Activated naive CD4-positive, alpha-beta T cell treated with anti-CD3 and anti-CD28 coated beads, Interleukin-2, amount 50 U/mL, for 72 hours (primary cell): ENCODE data around the gene UNC5A. TPM values are rescaled to one million over a fixed set of nuclear protein-coding genes. Genes with fewer than 3 reads are reported as not detected.
A peak's percentile ranks its signal among the peaks of the same experiment; 100 is the strongest.

Experiments
- ATAC-seq, 2 donors: fragments of 150-1000 bp; cut with Tn5 transposase; 2 replicates each; pipeline ENCODE4 v1.10.0; 2021; ENCODE audit warnings: mild to moderate bottlenecking in 2 of 2, moderate library complexity in 2 of 2
- DNase-seq, 2 donors: peaks; one replicate each; pipeline ENCODE4 v3.0.0; 2021 to 2022; ENCODE audit warnings: low spot score in 2 of 2
- H3K27ac Mint-ChIP-seq, 2 donors: one replicate each; pipeline ENCODE4 v1.8.0; 2022; ENCODE audit warnings: mild to moderate bottlenecking in 2 of 2, mixed read lengths in 2 of 2
- H3K36me3 Mint-ChIP-seq, 2 donors: one replicate each; pipeline ENCODE4 v1.8.0; 2022; ENCODE audit warnings: mixed read lengths in 2 of 2
- H3K9me3 Mint-ChIP-seq, 2 donors: one replicate each; pipeline ENCODE4 v1.8.0; 2022; ENCODE audit warnings: mixed read lengths in 2 of 2
- total RNA-seq, 2 donors: library from RNA; stranded (reverse); gene quantifications; one replicate each; pipeline ENCODE4 v1.2.3, GENCODE V29; 2022

UNC5A gene
- total RNA-seq, 2 donors from 2014 or later = 0.08 TPM; not detected in 1

GRCh38 chr5:176778921-176779465 lies 31.4 kb upstream of the UNC5A start:
- Mint-ChIP-seq H3K36me3 (no peaks in the 10 kb centered on the region), H3K27ac (no peak overlapping the region), H3K9me3 (no peaks in the 10 kb centered on the region)
- no peak for DNase-seq
- no peak for ATAC-seq

GRCh38 chr5:176779537-176779936 lies 30.8 kb upstream of the UNC5A start:
- no peaks in the 10 kb centered on the region for H3K9me3 Mint-ChIP-seq
- peak in 1 of 2 donors; percentile 18 for DNase-seq
- no peaks in the 10 kb centered on the region for H3K36me3 Mint-ChIP-seq
- no peak for ATAC-seq
- no peak overlapping the region for H3K27ac Mint-ChIP-seq

GRCh38 chr5:176780176-176781053 lies 29.9 kb upstream of the UNC5A start:
- DNase-seq (peak in 1 of 2 donors; percentile 39), ATAC-seq (no peak)
- Mint-ChIP-seq H3K9me3 (no peaks in the 10 kb centered on the region), H3K36me3 (no peaks in the 10 kb centered on the region), H3K27ac (no peak overlapping the region)

GRCh38 chr5:176781054-176781375 lies 29.3 kb upstream of the UNC5A start:
- Mint-ChIP-seq H3K9me3 (no peaks in the 10 kb centered on the region), H3K36me3 (no peaks in the 10 kb centered on the region), H3K27ac (no peak overlapping the region)
- DNase-seq = peak in 1 of 2 donors; percentile 26
- ATAC-seq = no peak

- ATAC-seq = no peak
- H3K27ac Mint-ChIP-seq = no peak overlapping the region
- no peaks in the 10 kb centered on the region for H3K36me3 Mint-ChIP-seq
- peak in 1 of 2 donors; percentile 28 for DNase-seq
- no peaks in the 10 kb centered on the region for H3K9me3 Mint-ChIP-seq
Observed at GRCh38 chr5:176781638-176782570, 28.5 kb upstream of the UNC5A start.

GRCh38 chr5:176784218-176785165 lies 25.9 kb upstream of the UNC5A start:
- H3K27ac Mint-ChIP-seq = no peak overlapping the region
- no peak for ATAC-seq
- no peaks in the 10 kb centered on the region for H3K9me3 Mint-ChIP-seq
- DNase-seq = no peak
- no peaks in the 10 kb centered on the region for H3K36me3 Mint-ChIP-seq

- H3K36me3 Mint-ChIP-seq = no peaks in the 10 kb centered on the region
- no peak overlapping the region for H3K27ac Mint-ChIP-seq
- ATAC-seq (no peak), DNase-seq (no peak)
- H3K9me3 Mint-ChIP-seq = no peaks in the 10 kb centered on the region
Observed at GRCh38 chr5:176785184-176786145, 24.9 kb upstream of the UNC5A start.

- ATAC-seq = no peak
- Mint-ChIP-seq H3K36me3 (no peaks in the 10 kb centered on the region), H3K27ac (no peak overlapping the region), H3K9me3 (no peaks in the 10 kb centered on the region)
- no peak for DNase-seq
Observed at GRCh38 chr5:176787676-176788075, 22.7 kb upstream of the UNC5A start.

- ATAC-seq (no peak), DNase-seq (no peak)
- Mint-ChIP-seq H3K9me3 (no peaks in the 10 kb centered on the region), H3K36me3 (no peaks in the 10 kb centered on the region), H3K27ac (no peak overlapping the region)
Observed at GRCh38 chr5:176788091-176788490, 22.3 kb upstream of the UNC5A start.

GRCh38 chr5:176788941-176789872 lies 21.2 kb upstream of the UNC5A start:
- Mint-ChIP-seq H3K27ac (no peak overlapping the region), H3K9me3 (no peaks in the 10 kb centered on the region), H3K36me3 (no peaks in the 10 kb centered on the region)
- no peak for DNase-seq
- ATAC-seq = no peak

GRCh38 chr5:176789873-176790615 lies 20.3 kb upstream of the UNC5A start:
- H3K36me3 Mint-ChIP-seq = no peaks in the 10 kb centered on the region
- no peak for DNase-seq
- peak in 1 of 2 donors; percentile 34 for ATAC-seq
- no peak overlapping the region for H3K27ac Mint-ChIP-seq
- H3K9me3 Mint-ChIP-seq = no peaks in the 10 kb centered on the region

GRCh38 chr5:176790941-176791340 lies 19.4 kb upstream of the UNC5A start:
- ATAC-seq (no peak), DNase-seq (no peak)
- no peaks in the 10 kb centered on the region for H3K9me3 Mint-ChIP-seq
- no peak overlapping the region for H3K27ac Mint-ChIP-seq
- no peaks in the 10 kb centered on the region for H3K36me3 Mint-ChIP-seq

- Mint-ChIP-seq H3K36me3 (no peaks in the 10 kb centered on the region), H3K9me3 (no peaks in the 10 kb centered on the region), H3K27ac (no peak overlapping the region)
- DNase-seq (no peak), ATAC-seq (no peak)
Observed at GRCh38 chr5:176792655-176793342, 17.6 kb upstream of the UNC5A start.
